K562 (cell line): ENCODE measurements around the gene ANTKMT. TPM values are rescaled to one million over a fixed set of nuclear protein-coding genes. Genes with fewer than 3 reads are reported as not detected.

Source experiments
- ATAC-seq: fragments of 200-7000 bp; cut with Tn5 transposase; 3 replicates; pipeline ENCODE4 v1.9.1; 2020; ENCODE audit warnings: moderate library complexity
- BruUV-seq: library from RNA; stranded (reverse); fragments of 400-500 nt; replicated peaks from 2 replicates; lab custom pipeline; 2021; lab: Mats Ljungman, UMichigan
- CTCF ChIA-PET: fragments of 300-600 bp; formaldehyde crosslinking; extraction: SDS; loops from one replicate; lab custom pipeline; 2021; ENCODE audit warnings: low intra/inter-chr PET ratio; lab: Yijun Ruan, JAX
- POLR2A ChIA-PET: fragments of 300-600, 350-650 bp; sonication (Branson Sonifier 250); formaldehyde crosslinking; extraction: SDS; loops from one replicate; lab custom pipeline; 2021; ENCODE audit warnings: antibody characterized with exemption, inconsistent platforms; lab: Yijun Ruan, JAX
- DNase-seq, 4 experiments: peaks; one replicate each; pipeline versions ENCODE4 v3.0.0 to v3.0.0-alpha.2; 2011 to 2018; ENCODE audit warnings: low spot score in 3 of 4, mixed read lengths in 3 of 4; ENCODE audit errors: extremely low read depth in 1 of 4
- FAIRE-seq: peaks from 2 replicates; lab custom pipeline; 2011; peaks lifted over from hg19 to GRCh38; lab: Jason Lieb, UNC
- H2AFZ ChIP-seq: 2 replicates; pipeline ENCODE4 v1.6.0; 2011; ENCODE audit warnings: low read depth, low read length, control low read depth, inconsistent platforms
- H3K27ac ChIP-seq: fragments of 200-600 bp; 3 replicates; pipeline ENCODE4 v1.8.0; 2011; ENCODE audit warnings: low read depth, mild to moderate bottlenecking, control low read depth, inconsistent platforms, low read length, moderate library complexity, mixed read lengths; ENCODE audit errors: extremely low read depth
- H3K27me3 ChIP-seq, 2 experiments: fragments of 300-600 bp in 1 of 2; 2 replicates in 1 of 2; 3 replicates in 1 of 2; pipeline versions ENCODE4 v1.6.0 to v1.8.0; 2011; ENCODE audit warnings: inconsistent platforms in 2 of 2, low read length in 2 of 2, mild to moderate bottlenecking in 1 of 2, mixed read lengths in 1 of 2, moderate library complexity in 1 of 2; ENCODE audit not compliant: control insufficient read depth in 2 of 2, insufficient read depth in 2 of 2
- H3K36me3 ChIP-seq: fragments of 300-600 bp; 3 replicates; pipeline ENCODE4 v1.8.0; 2011; ENCODE audit warnings: mild to moderate bottlenecking, low read length, inconsistent platforms; ENCODE audit not compliant: control insufficient read depth, insufficient read depth
- H3K4me1 ChIP-seq, 2 experiments: fragments of 200-600 bp in 1 of 2; replicated peaks in 1 of 2; 2 replicates in 1 of 2; 3 replicates in 1 of 2; pipeline versions ENCODE4 v1.5.1 to v1.8.0; 2011; ENCODE audit warnings: inconsistent platforms in 2 of 2, low read length in 2 of 2, mild to moderate bottlenecking in 1 of 2, mixed read lengths in 1 of 2, moderate library complexity in 1 of 2; ENCODE audit not compliant: control insufficient read depth in 2 of 2, insufficient read depth in 2 of 2
- H3K4me2 ChIP-seq: 2 replicates; pipeline ENCODE4 v1.6.1; 2011; ENCODE audit warnings: low read length, control low read depth, inconsistent platforms, mixed read lengths; ENCODE audit not compliant: insufficient read depth
- H3K4me3 ChIP-seq: fragments of 200-600 bp; sonication (generic), shearing (Covaris generic); 2 replicates; pipeline ENCODE4 v1.5.1; 2016; ENCODE audit warnings: control low read depth, inconsistent platforms
- H3K79me2 ChIP-seq: fragments of 200-600 bp; 3 replicates; pipeline ENCODE4 v1.8.0; 2011; ENCODE audit warnings: low read length, inconsistent platforms; ENCODE audit not compliant: control insufficient read depth, insufficient read depth
- H3K9ac ChIP-seq, 2 experiments: 2 replicates each; pipeline versions ENCODE4 v1.6.0 to v1.6.1; 2011; ENCODE audit warnings: low read depth in 2 of 2, low read length in 2 of 2, control low read depth in 1 of 2, inconsistent platforms in 1 of 2, mild to moderate bottlenecking in 1 of 2, mixed read lengths in 1 of 2; ENCODE audit not compliant: insufficient read depth in 1 of 2
- H3K9me1 ChIP-seq: one replicate; pipeline ENCODE4 v1.6.0; 2011; ENCODE audit warnings: inconsistent platforms, mild to moderate bottlenecking, low read length, moderate library complexity; ENCODE audit not compliant: control insufficient read depth, insufficient read depth
- H3K9me3 ChIP-seq: replicated peaks from 2 replicates; pipeline ENCODE4 v1.5.1; 2011; ENCODE audit warnings: low read depth, low read length, inconsistent platforms; ENCODE audit not compliant: control insufficient read depth, insufficient read depth
- H4K20me1 ChIP-seq: replicated peaks from 2 replicates; pipeline ENCODE4 v1.6.1; 2011; ENCODE audit warnings: low read length, inconsistent platforms, mixed read lengths; ENCODE audit not compliant: control insufficient read depth, insufficient read depth
- TAL1 ChIP-seq: fragments of 450-650 bp; IDR thresholded peaks from 2 replicates; pipeline ENCODE4 v1.6.1; 2016; ENCODE audit warnings: mild to moderate bottlenecking
- ZNF184 ChIP-seq: sonication (generic); formaldehyde crosslinking; IDR thresholded peaks from 2 replicates; pipeline ENCODE4 v1.5.0; 2020; ENCODE audit warnings: missing genetic modification reagents
- WGBS: fragments of 100-300 bp; shearing (Covaris generic); methylation state at CpG from one replicate; pipeline ENCODE4 v1.1.6; 2016; ENCODE audit warnings: low coverage, mixed read lengths; ENCODE audit not compliant: insufficient coverage; ENCODE audit errors: missing lambda C conversion rate; 5-methylcytosine and 5-hydroxymethylcytosine counted together
- in situ Hi-C: fragments of 300-500 bp; cut with MboI; formaldehyde crosslinking; loops from 4 replicates; pipeline ENCODE4 v1.15.0; 2018; ENCODE audit warnings: inconsistent platforms, mixed read lengths
- intact Hi-C: fragments of 100-400 bp; cut with micrococcal nuclease; formaldehyde crosslinking; loops from 2 replicates; pipeline ENCODE4 v1.14.2; 2022
- polyA plus RNA-seq, 8 experiments: library from polyadenylated mRNA; depleted of rRNA in 4 of 8; stranded (reverse) in 5 of 8; unstranded in 3 of 8; fragments of >200 nt; fragmentation: Nextera tagmentation in 2 of 8; fragmentation: Illumina TruSeq in 1 of 8; extraction: Ambion mirVana in 2 of 8; extraction: Trizol in 1 of 8; gene quantifications; 2 replicates each; pipeline versions ENCODE4 v1.2.1 to v1.2.3, GENCODE V29; 2011 to 2014; ENCODE audit warnings: inconsistent platforms in 1 of 8, missing spikeins in 1 of 8
- total RNA-seq, 7 experiments: library from RNA; depleted of rRNA in 6 of 7; stranded (reverse); fragments of >200 nt in 6 of 7; fragmentation: Illumina TruSeq in 2 of 7; extraction: Trizol in 2 of 7; gene quantifications; 2 replicates each; pipeline versions ENCODE4 v1.2.1 to v1.2.3, GENCODE V29; 2011 to 2021; ENCODE audit warnings: low replicate concordance in 1 of 7
- TF ChIP-seq, protein P1 (sequence below), 2 experiments: IDR thresholded peaks; 2 replicates each; pipeline ENCODE4 v1.6.1; 2012; ENCODE audit warnings: improper control_type of control experiment in 2 of 2, low read depth in 2 of 2, low read length in 2 of 2, borderline replicate concordance in 1 of 2

Gene ANTKMT
- total and polyA plus RNA-seq, 9 of the 15 experiments (the other 6 are each of a cell fraction or from before 2014, with no cell fraction given): 0.58 to 217 (median 19.1) TPM

DNA sequence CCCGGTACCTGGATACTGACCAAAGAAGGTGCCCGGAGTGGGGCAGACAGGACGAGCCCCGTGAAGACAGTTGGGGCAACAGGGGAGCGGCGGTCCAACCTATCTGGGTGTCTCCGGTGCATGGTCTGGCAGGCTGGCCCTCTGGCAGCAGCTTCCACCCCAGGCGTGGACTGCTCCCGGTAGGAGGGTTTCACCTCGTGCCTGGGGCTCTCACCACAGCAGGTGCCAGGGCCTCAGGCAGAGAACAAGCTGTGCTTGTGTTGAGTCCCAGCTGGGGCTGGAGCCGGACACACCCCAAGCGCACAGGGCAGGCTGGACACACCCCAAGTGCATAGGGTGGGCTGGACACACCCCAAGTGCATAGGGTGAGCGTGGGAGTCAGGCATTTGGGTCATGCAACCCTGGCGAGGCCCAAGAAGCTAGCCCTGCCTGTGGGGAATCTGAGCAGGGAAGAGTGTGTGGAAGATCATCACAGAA, 13.8 kb upstream of the ANTKMT start:
- H3K27me3 ChIP-seq: peaks cover 5 to 37% of the 10 kb centered on the region in 2 experiments; a peak in 3 of 5 replicates
- ChIA-PET CTCF (no interaction called here), POLR2A (interaction anchor here (0.5 to 1.7 kb wide), 7 partner anchors 9 to 83 kb away, joined by 3 to 9 read pairs (median 3); partner anchors contain the start of gene ANTKMT)
- intact Hi-C loops (no loop called here), in situ Hi-C loops (no loop called here)
- peaks cover 0 to 65% of the 10 kb centered on the region in 2 experiments; a peak in 3 of 5 replicates for H3K4me1 ChIP-seq
- no TSS peak for BruUV-seq
- TF ChIP-seq TAL1: no peak
- no peak for TF ChIP-seq ZNF184
- TF ChIP-seq, protein P1, sequence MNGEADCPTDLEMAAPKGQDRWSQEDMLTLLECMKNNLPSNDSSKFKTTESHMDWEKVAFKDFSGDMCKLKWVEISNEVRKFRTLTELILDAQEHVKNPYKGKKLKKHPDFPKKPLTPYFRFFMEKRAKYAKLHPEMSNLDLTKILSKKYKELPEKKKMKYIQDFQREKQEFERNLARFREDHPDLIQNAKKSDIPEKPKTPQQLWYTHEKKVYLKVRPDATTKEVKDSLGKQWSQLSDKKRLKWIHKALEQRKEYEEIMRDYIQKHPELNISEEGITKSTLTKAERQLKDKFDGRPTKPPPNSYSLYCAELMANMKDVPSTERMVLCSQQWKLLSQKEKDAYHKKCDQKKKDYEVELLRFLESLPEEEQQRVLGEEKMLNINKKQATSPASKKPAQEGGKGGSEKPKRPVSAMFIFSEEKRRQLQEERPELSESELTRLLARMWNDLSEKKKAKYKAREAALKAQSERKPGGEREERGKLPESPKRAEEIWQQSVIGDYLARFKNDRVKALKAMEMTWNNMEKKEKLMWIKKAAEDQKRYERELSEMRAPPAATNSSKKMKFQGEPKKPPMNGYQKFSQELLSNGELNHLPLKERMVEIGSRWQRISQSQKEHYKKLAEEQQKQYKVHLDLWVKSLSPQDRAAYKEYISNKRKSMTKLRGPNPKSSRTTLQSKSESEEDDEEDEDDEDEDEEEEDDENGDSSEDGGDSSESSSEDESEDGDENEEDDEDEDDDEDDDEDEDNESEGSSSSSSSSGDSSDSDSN (IDR thresholded peaks at IDR 0.05; ENCODE audit: borderline replicate concordance in 1 of 2, low read depth in 2 of 2, low read length in 2 of 2): 0 out of 4 replicates have a peak, but pooled peaks of 1 of the 2 experiments have one; percentile 1
- H3K9me1 ChIP-seq: peaks cover 4% of the 10 kb centered on the region
- H3K4me2 ChIP-seq: no peak overlapping the region
- H3K9ac ChIP-seq: peak overlapping the region in 1 of 2 experiments; percentile 76; a peak in 1 of 4 replicates
- no peak overlapping the region for H2AFZ ChIP-seq
- H3K36me3 ChIP-seq: no peaks in the 10 kb centered on the region
- FAIRE-seq (no peak), DNase-seq (peak in 1 of 4 experiments; percentile 35), ATAC-seq (no peak)
- no peak overlapping the region for H3K27ac ChIP-seq
- WGBS: 9% methylated on average over 14 of the region's 14 CpGs
- H3K9me3 ChIP-seq: no peaks in the 10 kb centered on the region
- H3K79me2 ChIP-seq: no peaks in the 10 kb centered on the region
- H3K4me3 ChIP-seq: no peak overlapping the region
- H4K20me1 ChIP-seq: peaks cover 34% of the 10 kb centered on the region
